HG02798 (cell line): ENCODE results near the gene CCNI.
"Not testable (repeated sequence)": the region's sequence is repeated elsewhere in the genome, so short reads cannot be mapped to it uniquely, and the experiment has no call there.

Experiments
- ATAC-seq: cut with Tn5 transposase; IDR thresholded peaks from one replicate; pipeline ENCODE4 v1.9.1; 2021; ENCODE audit warnings: mild to moderate bottlenecking; ENCODE audit not compliant: unreplicated experiment, poor library complexity

The CCNI gene

DNA sequence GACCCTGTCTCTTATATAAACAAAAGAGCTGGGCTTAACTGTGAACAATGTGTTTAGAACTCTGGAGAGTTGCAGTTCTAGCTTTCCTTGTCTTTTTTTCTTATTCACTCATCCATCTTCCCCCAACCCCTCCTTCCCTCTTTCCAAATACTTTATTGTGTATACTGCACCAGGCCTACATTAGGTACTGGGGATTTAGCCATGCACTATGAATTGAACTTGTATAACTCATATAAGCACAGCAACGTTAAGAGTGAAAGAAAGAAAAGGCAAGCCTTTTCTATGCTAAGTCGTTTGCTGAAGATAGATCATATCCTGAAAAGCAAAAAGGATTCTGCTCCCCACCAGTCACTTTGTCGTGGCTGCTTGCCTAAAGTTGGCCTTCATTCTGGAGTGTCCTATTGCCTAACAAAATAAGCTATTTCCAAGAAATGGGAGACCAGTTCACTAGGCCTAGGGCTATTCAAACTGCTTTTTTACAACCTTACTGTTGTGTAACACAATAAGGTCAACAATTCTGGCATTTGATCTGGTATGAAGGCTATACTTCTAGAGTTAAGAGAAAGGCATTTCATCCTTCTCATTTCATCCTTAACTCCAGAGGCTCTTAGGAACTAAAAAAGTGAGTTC is 32.2 kb downstream of the CCNI start:
- ATAC-seq, result no peak

DNA sequence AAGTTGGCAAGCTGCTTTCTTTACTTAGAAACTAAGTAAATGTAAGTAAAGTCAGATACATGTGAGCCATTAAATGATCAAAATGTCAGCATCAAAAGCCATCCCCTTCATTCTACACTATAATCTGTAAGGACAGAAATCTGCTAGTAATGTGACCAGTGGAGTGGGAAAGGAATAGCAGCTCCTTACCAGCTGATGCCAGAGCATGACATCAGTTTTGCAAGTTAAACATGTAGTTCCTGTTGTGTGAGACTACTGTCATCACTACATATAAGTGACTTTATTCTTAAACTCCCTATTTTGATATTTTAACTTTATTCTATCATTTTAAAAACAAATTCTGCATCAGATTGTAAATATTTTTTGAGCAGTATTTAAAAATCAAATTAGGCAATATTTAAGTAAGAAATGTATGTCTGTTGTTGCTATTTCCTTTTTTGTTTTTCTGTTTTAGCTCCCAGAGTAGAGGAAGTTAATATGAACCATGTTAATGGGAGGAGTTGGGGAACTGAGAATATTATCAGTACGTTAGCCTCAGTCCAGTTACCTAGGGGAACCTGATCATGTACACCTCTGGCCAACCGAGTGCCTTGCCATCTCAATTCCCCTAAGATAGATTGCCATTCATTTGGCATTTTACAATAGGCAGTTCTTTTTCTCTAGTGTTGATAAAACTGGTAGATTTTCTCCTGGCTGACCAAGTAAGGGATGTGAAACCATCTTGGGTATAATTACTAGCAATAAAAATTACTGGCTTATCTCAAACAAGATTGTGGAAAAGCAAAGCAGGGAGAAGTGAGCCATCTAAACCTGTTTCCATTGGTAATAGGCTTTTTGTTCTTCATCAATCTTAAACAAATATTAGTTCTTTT is 34.7 kb downstream of the CCNI start:
- no peak for ATAC-seq

DNA sequence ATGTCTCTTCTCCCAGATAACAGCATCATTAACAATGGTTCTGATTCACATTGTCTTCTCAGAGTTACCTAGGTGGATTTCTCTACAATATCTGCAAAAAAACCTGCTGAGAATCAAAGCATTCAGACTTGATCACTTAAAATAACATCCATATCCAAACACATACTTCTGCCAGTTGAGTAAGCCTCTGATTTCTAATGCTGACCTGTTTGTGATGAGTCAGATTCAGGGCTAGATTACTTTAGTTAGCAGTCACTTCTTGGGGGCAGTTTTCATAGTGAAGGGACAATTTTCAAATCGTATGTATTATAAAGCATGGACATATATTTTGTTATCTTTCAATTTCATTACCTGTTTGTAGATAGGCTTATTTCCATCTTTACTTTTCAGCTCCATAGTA is 35.5 kb downstream of the CCNI start:
- no peak for ATAC-seq

DNA sequence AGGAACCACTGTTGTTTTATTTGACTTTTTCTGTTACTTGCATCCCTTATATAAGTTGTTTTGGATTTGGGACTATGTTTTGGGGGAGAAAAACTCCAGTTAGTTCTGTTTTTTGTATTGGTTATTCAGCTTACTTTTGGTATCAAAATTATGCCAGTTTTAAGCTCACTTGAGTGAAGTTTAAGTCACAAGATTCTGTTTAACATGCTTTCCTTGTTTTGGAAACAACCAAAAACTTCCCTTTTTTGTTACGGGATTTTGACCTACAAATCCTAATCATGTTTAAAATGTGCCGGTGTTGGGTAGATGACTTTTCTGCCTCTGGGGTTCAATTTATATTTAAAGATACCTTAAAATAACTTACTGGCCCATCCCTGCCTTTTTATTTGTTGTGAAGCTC is 36.0 kb downstream of the CCNI start:
- ATAC-seq, result no peak

DNA sequence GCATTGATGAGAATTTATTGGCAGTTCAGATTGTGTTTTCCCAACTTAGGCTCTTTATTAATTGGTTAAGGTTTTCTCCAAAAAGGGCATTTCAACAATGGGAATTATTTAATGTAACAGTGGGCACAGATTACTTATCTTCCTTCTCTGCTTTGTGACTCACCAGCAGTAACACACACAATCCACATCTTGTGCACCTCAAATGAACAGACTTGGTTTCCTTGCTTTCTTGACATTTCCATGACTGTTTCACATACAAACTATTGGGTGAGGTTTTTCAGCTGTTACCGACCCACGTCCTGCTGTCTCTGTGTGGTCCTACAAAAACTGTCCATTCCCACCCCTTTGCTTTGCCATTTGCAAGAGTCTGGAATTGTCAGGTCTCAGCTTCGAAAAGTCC is 38.1 kb downstream of the CCNI start:
- ATAC-seq, result no peak

DNA sequence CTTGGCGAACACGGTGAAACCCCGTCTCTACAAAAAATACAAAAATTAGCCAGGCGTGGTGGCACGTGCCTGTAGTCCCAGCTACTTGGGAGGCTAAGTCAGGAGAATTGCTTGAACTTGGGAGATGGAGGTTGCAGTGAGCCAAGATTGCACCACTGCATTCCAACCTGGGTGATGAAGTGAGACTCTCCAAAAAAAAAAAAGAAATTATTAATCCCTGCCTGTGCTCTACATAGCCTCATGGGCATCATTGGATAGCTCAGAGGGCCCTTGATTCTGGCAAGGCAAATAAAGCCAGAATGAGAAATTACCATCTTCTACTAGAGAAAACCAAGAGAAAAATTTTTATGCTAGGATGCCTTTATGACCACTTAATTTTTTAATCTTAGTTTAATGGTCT is 38.6 kb downstream of the CCNI start:
- not testable (repeated sequence) for ATAC-seq

DNA sequence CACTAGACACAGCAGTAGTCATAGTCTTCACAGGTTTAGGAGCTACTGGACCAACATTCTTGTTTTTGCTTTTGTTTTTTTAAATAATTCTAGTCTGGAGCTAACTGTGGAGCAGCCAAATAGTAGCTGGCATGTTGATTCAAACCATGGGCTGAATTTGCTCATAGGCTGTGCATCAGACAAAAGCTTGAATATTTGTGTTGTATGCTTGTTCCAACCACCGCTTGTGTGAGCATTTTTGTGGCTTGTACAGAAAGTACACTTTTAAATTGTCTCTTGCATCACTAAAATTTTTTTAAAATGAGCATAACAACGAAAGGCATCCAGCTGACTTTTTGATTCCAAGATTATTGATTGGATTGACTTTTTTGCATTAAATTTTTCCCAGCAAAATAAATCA is 39.6 kb downstream of the CCNI start:
- no peak for ATAC-seq

DNA sequence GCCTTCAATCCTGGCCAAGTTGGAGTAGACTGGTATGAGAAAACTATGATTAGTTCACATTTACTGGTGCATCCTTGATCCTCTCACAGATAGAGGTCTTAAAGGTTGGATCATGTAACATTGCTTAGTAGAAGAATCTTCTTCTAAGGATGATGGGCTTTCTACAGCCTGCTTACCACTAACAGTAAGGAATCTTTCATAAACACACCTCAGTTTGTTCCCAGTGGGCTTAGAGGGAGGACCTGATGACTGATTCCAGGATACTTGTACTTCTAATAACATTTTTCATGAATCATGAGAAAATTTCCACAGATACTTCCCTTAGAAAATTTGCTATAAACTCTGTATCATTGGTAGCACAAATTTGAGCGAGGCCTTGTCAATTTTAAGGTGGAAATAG is 40.6 kb downstream of the CCNI start:
- no peak for ATAC-seq

DNA sequence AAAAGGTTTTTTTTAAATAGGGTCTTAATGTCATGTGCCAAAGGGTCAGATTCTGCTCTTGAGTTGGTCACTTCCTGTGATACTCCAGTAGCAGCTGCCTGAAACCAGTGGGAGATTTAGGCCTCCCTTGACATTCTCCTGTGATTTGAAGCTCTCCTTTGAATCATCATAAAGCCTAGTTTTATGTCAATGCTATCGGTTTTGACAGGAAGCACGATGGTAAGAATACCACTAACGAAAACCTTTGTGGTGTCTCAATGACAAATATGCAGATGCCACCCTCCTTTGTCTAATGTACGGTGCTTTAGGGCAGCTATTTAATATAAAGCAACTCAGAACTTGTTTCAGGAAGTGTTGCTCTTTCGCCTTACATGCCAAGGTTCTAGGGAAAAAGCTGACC is 44.2 kb downstream of the CCNI start:
- ATAC-seq, result no peak

DNA sequence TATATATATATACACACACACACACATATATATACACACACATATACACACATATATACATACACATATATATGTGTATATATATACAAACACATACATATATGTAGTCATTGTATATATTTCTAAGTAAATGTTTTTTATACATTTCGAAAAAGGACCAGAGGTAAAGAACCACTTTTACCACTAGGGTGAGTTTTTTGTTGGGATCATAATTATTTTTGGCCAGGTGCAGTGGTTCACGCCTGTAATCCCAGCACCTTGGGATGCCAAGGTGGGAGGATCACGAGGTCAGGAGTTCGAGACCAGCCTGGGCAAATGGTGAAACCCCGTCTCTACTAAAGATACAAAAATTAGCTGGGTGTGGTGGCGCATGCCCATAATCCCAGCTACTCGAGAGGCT is 46.0 kb downstream of the CCNI start:
- not testable (repeated sequence) for ATAC-seq

DNA sequence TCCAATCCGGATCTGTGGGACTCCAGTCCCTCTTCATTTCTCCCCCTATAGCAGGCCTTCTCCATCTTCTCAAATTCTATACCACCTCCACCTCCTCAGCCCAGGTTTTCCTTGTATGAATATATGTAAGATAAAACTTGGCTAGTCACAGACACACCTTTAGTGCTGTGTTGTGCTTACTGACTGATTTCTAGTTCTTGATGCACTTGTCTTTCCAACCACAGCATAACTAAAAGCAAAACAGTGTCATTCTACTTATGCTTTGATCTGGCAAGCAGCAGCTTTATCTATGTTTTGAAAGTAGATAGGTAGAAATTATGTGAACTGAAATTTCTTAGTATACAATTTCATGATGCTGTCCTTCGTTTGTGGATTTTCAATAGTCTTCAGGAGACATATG is 47.5 kb downstream of the CCNI start:
- no peak for ATAC-seq

DNA sequence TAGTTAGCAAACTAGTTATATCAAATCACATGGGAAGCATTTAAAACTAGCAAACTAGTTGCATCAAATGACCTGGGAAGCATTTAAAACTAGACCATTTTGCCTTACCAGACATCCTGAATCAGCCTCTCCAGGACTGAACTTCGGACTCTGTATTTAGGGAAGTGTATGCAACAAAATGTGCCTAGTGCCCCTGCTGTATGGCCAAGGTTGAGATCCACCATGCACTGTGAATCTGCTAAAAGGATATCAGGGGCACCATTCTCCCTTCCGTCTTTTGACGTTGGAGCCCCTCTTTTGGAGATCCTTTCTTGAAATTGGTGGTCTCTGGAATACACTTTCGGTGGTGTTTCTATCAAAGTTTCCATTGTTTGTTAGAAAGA is 49.5 kb downstream of the CCNI start:
- peak; percentile 10 for ATAC-seq

DNA sequence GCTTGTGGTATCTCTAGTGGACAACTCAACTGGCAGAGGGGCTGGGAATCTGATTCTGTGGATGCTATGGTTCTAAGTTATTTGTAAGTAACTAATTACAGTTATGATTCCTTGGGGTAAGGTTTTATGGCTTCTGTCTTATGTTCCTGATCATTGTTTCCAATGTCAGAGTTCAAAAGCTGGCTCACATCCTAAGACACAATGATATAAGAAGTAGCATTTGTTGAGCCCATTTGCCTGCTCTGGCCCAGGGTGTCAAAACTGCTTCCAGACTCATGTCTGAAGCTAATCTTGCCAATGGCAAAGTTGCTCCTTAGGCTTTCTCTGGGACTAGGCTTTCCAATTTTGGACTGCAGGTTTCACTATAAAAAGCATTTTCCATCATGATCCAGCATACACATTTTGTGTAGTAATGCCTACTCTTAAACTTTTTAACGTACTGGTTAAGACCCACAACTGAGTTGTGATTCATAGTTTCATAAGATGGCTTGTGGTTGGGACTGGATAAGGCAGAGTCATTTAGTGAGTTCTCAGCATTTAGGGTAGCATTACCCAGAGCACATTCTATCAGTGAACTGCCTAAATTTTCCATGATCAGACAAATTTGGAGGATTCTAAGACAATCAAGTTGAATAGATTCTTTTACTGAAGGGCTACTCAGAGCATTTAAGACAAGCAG is 50.0 kb downstream of the CCNI start:
- peak; percentile 86 for ATAC-seq

DNA sequence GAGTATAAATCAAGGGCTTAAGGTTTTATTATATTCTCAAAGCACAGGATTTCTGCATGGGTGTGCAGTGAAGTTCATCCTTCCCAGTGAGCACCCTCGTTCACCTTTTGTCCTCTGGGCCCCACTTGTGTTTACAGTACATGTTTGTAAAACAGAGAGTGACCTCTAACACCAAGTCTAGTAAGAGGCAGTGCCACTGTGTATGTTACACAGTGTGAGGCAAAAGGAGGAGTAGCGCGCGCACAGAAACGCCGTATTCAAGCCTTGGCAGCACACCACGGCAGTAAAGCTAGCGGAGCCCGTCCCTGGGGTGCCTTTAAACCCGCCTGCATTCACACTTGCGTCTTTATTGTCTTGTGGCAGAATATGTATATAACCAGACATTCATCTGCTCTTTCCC is 51.9 kb downstream of the CCNI start:
- ATAC-seq, result no peak

DNA sequence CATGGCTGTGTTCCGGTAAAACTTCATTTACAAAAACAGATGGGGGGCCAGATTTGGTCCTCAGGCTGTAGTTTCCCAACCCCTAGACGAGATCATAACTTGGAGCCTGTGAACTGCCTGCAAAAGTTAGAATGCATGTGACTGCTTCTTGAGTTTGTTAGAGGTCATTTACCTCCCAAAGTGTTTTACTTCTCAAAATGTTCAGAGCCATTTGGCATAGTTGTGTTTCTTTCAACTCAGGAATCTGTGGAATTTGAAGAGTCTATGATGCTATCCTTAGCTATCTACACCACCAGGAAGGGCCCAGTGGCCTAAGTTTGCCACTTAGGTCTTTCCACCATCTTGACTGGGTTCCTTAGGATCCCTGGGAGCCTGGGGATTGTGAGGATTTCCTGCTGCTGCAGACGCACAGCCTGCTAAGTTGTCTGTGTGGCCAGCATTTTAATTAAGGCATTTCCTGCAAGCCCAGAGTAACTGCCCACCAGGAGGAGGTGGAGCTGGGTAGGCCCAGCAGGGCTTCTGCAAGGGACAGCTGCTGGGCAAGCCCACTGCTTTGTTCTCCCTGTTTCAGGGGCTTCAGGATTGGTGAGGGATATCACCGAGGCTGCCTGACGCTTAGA is 53.1 kb downstream of the CCNI start:
- no peak for ATAC-seq

DNA sequence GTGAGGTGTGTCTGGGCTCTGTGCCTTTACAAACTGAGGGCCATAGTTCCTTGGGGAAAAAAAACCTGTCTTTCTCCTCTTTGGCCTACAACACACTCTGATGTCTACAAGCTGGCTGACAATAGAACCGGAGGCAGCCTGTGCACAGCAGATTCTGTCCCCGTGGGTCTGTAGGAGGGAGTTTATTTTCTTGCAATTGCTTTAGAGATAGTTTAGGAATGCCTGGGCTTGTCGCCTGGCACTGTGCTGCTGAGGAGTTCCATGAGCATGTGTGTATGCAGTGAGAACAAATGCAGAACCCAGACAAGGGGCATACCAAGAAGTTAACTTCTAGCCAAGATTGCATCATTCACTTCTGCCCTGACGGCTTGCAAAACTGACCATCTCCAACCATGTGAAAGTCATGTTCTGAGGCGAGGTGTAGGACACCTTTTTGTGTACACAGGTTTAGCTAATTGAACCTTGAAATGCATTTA is 54.1 kb downstream of the CCNI start:
- ATAC-seq, result no peak

DNA sequence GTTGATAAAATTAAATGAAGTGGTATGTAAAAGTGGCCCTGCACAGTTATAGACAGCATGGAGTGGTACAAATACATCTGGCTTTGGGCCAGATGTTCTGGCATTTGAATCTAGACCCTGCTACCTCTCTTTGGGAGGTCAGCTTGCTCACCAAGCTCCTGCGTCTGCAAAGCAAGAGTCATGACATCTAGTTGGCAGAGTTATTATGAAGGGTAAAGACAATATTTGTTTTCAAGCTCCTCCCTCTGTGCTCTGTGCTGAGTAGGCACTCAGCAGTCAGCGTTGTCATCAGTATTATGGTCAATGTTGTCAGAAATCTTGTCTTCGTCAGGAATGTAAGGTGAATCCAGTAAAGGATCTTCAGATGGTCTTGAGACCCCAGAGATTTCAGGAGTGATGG is 55.8 kb downstream of the CCNI start:
- no peak for ATAC-seq

DNA sequence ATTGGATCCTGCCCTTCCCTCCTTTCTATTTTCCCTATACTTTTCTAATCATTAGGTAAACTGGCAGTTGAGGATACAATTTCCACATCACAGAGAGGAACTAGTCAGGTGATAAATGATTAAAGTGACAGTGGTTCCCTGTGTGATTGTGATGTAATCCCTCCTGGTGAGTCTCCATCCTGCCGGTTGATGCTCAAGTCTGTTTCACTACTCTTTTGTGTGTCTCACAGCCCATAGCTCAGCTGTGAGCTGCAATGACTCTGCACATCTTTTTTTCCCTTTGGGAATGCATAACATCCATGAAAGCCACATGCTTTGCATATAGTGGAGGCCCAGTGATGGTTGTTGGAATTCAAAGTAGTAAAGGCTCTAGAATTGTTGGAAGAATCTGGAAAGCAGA is 60.4 kb downstream of the CCNI start:
- ATAC-seq, result no peak

DNA sequence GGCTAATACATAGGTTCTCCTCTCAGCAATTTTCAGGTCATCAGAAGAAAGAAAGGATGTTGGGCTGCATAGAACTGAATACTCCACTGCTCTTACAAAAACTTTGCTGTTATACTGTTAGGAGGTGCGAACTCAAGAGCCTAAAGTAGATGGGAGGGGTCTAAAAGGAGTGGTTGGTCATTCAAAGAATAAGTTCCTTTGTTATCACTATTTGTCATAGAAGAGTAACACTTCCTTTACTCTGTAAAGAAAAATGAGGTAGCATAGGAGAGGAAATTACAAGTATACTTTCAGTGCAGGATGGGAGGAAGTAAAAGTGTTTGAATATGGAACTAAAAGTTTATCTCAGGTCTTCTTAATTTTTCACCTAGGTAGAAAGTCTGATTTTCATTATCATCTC is 61.5 kb downstream of the CCNI start:
- no peak for ATAC-seq

DNA sequence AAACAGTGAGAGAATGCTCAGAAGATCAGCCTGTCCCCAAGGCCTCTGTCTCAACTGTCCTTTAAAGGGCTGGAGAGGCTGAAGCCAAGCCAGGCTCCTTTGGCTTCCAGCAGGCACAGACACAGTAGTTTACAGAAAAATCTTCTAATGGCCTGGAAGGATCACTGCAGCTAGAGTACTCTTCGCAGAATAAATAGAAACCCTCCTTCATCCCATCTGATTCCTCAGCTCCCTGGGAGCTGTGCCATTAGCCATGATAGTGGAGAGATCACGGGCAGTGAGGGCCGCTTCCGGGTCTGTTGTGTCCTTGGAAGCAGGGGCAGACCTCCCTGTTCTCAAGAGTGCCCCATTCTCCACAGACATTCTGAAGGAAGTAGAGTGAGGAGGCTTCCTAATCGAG is 63.1 kb downstream of the CCNI start:
- ATAC-seq, result no peak

DNA sequence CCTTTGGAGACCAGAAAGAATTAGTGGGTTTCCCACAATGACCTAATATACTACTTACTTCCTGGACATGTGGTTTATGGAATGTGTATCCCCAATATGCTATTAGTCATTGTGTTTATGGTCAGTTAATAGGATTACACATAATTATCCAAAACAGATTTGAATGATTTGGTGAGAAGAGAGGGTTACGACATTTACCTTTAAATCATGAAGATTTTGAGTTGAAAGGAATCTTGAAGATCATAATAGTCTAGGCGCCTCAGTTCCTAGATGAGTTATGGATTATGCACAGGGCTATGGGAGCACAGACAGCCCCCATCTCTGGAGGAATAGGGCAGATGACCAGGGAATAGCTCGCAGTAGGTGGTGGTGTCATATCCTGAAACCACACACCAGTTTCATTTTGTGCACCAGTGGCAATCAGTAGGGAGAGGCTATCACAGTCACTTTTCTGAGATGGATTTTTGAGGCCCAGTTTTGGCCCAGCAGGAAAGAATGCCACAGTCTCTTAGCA is 64.9 kb downstream of the CCNI start:
- ATAC-seq, result no peak
